NB4 (cell line): ENCODE results near the gene TMEM63B.
A peak's percentile ranks its signal among the peaks of the same experiment; 100 is the strongest.

Source experiments
- CTCF ChIP-seq: IDR thresholded peaks from one replicate; pipeline ENCODE4 v1.5.1; 2012; ENCODE audit warnings: low read depth, low read length
- MAX ChIP-seq: IDR thresholded peaks from 2 replicates; pipeline ENCODE4 v1.6.1; 2011; ENCODE audit warnings: low read depth, low read length
- POLR2A ChIP-seq: IDR thresholded peaks from 2 replicates; pipeline ENCODE4 v1.6.1; 2011; ENCODE audit warnings: mild to moderate bottlenecking; ENCODE audit not compliant: insufficient read length; ENCODE audit errors: extremely low read depth

GRCh38 chr6:44176762-44177509, 49.6 kb downstream of the TMEM63B start:
- no peak for TF ChIP-seq CTCF
- TF ChIP-seq POLR2A: no peak
- peak; percentile 67; the same call in 1 of the 2 replicates for TF ChIP-seq MAX
